HEK293 (cell line): ENCODE measurements around the gene CELSR1.

Experiments
- CTCF ChIA-PET: fragments of 350-600 bp; formaldehyde crosslinking; extraction: SDS; loops from one replicate; lab custom pipeline; 2021; ENCODE audit warnings: antibody characterized with exemption; lab: Yijun Ruan, JAX
- POLR2A ChIA-PET: fragments of 300-600 bp; formaldehyde crosslinking; extraction: SDS; loops from one replicate; lab custom pipeline; 2020; ENCODE audit warnings: antibody characterized with exemption, inconsistent platforms; lab: Yijun Ruan, JAX
- H3K27ac ChIP-seq: fragments of 200-500 bp; sonication (Bioruptor generic); 2 replicates; pipeline ENCODE4 v1.5.1; 2014; ENCODE audit warnings: low read depth, low read length, control low read depth, inconsistent platforms; ENCODE audit errors: extremely low read depth
- H3K36me3 ChIP-seq, 2 experiments: fragments of 200-500 bp in 1 of 2; sonication (Bioruptor generic) in 1 of 2; 1 replicate in 1 of 2; 2 replicates in 1 of 2; pipeline ENCODE4 v1.5.1; 2014 to 2017; ENCODE audit warnings: inconsistent platforms in 2 of 2, low read length in 2 of 2; ENCODE audit not compliant: control insufficient read depth in 2 of 2, insufficient read depth in 1 of 2
- H3K4me1 ChIP-seq: fragments of 200-500 bp; sonication (Bioruptor generic); 2 replicates; pipeline ENCODE4 v1.5.1; 2014; ENCODE audit warnings: mild to moderate bottlenecking, low read length, inconsistent platforms; ENCODE audit not compliant: control insufficient read depth, insufficient read depth
- H3K4me3 ChIP-seq: 2 replicates; pipeline ENCODE4 v1.5.1; 2011; ENCODE audit warnings: low read depth, mild to moderate bottlenecking, control low read depth, low read length, moderate library complexity
- H3K9me3 ChIP-seq: fragments of 200-500 bp; sonication (Bioruptor generic); 2 replicates; pipeline ENCODE4 v1.5.1; 2014; ENCODE audit warnings: low read depth, low read length, inconsistent platforms; ENCODE audit not compliant: control insufficient read depth, insufficient read depth
- FEZF1 ChIP-seq: fragments of 450-650 bp; formaldehyde crosslinking; IDR thresholded peaks from 2 replicates; pipeline ENCODE4 v1.5.1; 2016; ENCODE audit warnings: missing biosample characterization, missing genetic modification characterization
- GLIS2 ChIP-seq: fragments of 450-650 bp; formaldehyde crosslinking; IDR thresholded peaks from 2 replicates; pipeline ENCODE4 v1.5.1; 2016; ENCODE audit warnings: missing biosample characterization, missing genetic modification characterization
- HOXD13 ChIP-seq: sonication (generic); formaldehyde crosslinking; IDR thresholded peaks from 2 replicates; pipeline ENCODE4 v1.8.0; 2022; ENCODE audit warnings: missing genetic modification reagents, borderline replicate concordance
- IKZF3 ChIP-seq: fragments of 450-650 bp; IDR thresholded peaks from 2 replicates; pipeline ENCODE4 v1.5.0; 2018; ENCODE audit warnings: missing biosample characterization, mild to moderate bottlenecking, missing genetic modification characterization, moderate library complexity
- MZF1 ChIP-seq: fragments of 450-650 bp; formaldehyde crosslinking; IDR thresholded peaks from 2 replicates; pipeline ENCODE4 v1.5.1; 2017; ENCODE audit warnings: missing biosample characterization, missing genetic modification characterization, borderline replicate concordance
- SALL2 ChIP-seq: fragments of 450-650 bp; formaldehyde crosslinking; IDR thresholded peaks from 2 replicates; pipeline ENCODE4 v1.5.0; 2017; ENCODE audit warnings: missing biosample characterization, mild to moderate bottlenecking, missing genetic modification characterization, borderline replicate concordance
- ZBTB17 ChIP-seq: fragments of 450-650 bp; formaldehyde crosslinking; IDR thresholded peaks from 2 replicates; pipeline ENCODE4 v1.5.1; 2016; ENCODE audit warnings: missing biosample characterization, missing genetic modification characterization
- ZNF184 ChIP-seq: fragments of 450-650 bp; IDR thresholded peaks from 2 replicates; pipeline ENCODE4 v1.5.1; 2018; ENCODE audit warnings: missing biosample characterization, mild to moderate bottlenecking, missing genetic modification characterization
- ZNF221 ChIP-seq: fragments of 450-650 bp; formaldehyde crosslinking; IDR thresholded peaks from 2 replicates; pipeline ENCODE4 v1.5.1; 2017; ENCODE audit warnings: missing biosample characterization, missing genetic modification characterization, borderline replicate concordance
- ZNF274 ChIP-seq, 2 experiments: fragments of 200-500 bp in 1 of 2; fragments of 450-650 bp in 1 of 2; sonication (Bioruptor generic) in 1 of 2; formaldehyde crosslinking in 1 of 2; IDR thresholded peaks; 2 replicates each; pipeline versions ENCODE4 v1.5.1 to v1.6.1; 2014 to 2016; ENCODE audit warnings: borderline replicate concordance in 1 of 2, inconsistent platforms in 1 of 2, low read length in 1 of 2, missing biosample characterization in 1 of 2, missing genetic modification characterization in 1 of 2
- ZNF292 ChIP-seq: fragments of 450-650 bp; formaldehyde crosslinking; IDR thresholded peaks from 2 replicates; pipeline ENCODE4 v1.5.1; 2016; ENCODE audit warnings: low read depth, missing biosample characterization, missing genetic modification characterization, borderline replicate concordance
- ZNF311 ChIP-seq: fragments of 450-650 bp; formaldehyde crosslinking; IDR thresholded peaks from 2 replicates; pipeline ENCODE4 v1.5.1; 2017; ENCODE audit warnings: missing biosample characterization, missing genetic modification characterization, borderline replicate concordance
- ZNF501 ChIP-seq: fragments of 450-650 bp; formaldehyde crosslinking; IDR thresholded peaks from 2 replicates; pipeline ENCODE4 v1.5.1; 2016; ENCODE audit warnings: missing biosample characterization, missing genetic modification characterization
- ZNF555 ChIP-seq: fragments of 450-650 bp; formaldehyde crosslinking; conservative IDR thresholded peaks from 2 replicates; pipeline ENCODE4 v1.5.1; 2017; ENCODE audit warnings: missing biosample characterization, mild to moderate bottlenecking, missing genetic modification characterization, inconsistent platforms
- ZNF623 ChIP-seq: fragments of 450-650 bp; formaldehyde crosslinking; IDR thresholded peaks from 2 replicates; pipeline ENCODE4 v1.5.1; 2016; ENCODE audit warnings: missing biosample characterization, missing genetic modification characterization
- ZNF660 ChIP-seq: fragments of 450-650 bp; IDR thresholded peaks from 2 replicates; pipeline ENCODE4 v1.5.1; 2018; ENCODE audit warnings: missing biosample characterization, mild to moderate bottlenecking, missing genetic modification characterization
- ZSCAN16 ChIP-seq: fragments of 450-650 bp; formaldehyde crosslinking; IDR thresholded peaks from 2 replicates; pipeline ENCODE4 v1.5.1; 2016; ENCODE audit warnings: missing biosample characterization, missing genetic modification characterization
- TF ChIP-seq, protein P1 (sequence below): fragments of 450-650 bp; formaldehyde crosslinking; IDR thresholded peaks from 2 replicates; pipeline ENCODE4; 2016; ENCODE audit warnings: missing biosample characterization, missing genetic modification characterization
- TF ChIP-seq, protein P2 (sequence below): fragments of 450-650 bp; formaldehyde crosslinking; IDR thresholded peaks from 2 replicates; pipeline ENCODE4 v1.5.1; 2016; ENCODE audit warnings: missing biosample characterization, missing genetic modification characterization
- TF ChIP-seq, protein P3 (sequence below): fragments of 450-650 bp; formaldehyde crosslinking; IDR thresholded peaks from 2 replicates; pipeline ENCODE4 v1.5.1; 2016; ENCODE audit warnings: missing biosample characterization, missing genetic modification characterization
- TF ChIP-seq, protein P4 (sequence below): fragments of 450-650 bp; formaldehyde crosslinking; IDR thresholded peaks from 2 replicates; pipeline ENCODE4 v1.5.0; 2017; ENCODE audit warnings: missing biosample characterization, missing genetic modification characterization, borderline replicate concordance
- TF ChIP-seq, protein P5 (sequence below): fragments of 450-650 bp; formaldehyde crosslinking; IDR thresholded peaks from 2 replicates; pipeline ENCODE4 v1.5.1; 2017; ENCODE audit warnings: missing biosample characterization, missing genetic modification characterization
- TF ChIP-seq, protein P6 (sequence below): fragments of 450-650 bp; formaldehyde crosslinking; optimal IDR thresholded peaks from 2 replicates; pipeline ENCODE3; 2016; ENCODE audit warnings: missing biosample characterization, mild to moderate bottlenecking, missing genetic modification characterization
- TF ChIP-seq, protein P7 (sequence below): fragments of 450-650 bp; formaldehyde crosslinking; IDR thresholded peaks from 2 replicates; pipeline ENCODE4 v1.5.1; 2016; ENCODE audit warnings: missing biosample characterization, missing genetic modification characterization

The CELSR1 gene

DNA sequence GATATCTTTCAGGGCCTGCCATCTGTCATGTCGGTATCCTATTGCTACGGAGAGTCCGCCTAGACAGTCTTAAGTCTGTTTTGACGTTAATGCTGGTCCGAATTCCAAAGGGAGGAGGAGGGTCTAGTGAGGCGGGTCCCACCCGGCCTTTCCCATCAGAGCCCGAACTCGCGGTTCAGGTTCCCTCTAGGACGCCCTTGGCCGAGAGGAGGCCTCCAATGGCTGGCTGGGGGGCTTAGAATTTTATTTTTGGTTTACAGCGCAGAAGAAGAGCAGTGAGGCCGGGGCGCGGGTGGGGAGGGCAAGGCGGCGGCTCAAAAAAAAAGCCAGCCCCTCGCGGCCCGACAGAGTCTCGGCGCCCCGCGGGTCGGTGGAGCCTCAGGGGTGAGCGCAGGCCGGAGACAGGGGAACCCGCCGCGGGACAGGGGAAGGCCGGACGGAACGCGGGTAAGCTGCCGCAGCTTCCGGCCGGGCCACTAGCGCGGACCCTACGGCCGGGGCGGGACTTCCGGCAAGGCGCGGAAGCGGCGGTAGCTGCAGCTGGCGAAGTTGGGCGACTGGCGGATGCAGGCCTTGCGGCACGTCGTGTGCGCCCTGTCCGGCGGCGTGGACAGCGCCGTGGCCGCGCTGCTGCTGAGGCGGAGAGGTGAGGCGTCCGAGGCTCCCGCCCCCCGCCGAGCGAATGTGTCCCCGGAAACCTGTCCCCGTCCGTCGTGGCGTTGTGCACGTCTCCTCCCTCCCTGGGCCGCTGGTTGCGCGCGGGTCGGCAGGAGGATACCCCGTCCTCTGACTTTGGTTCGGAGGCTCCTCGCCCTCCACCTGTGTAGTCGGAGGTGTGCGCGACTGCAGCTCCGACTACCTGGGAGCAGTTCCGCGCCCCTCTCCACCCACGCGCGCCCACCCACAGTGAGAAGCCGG lies 202.0 kb downstream of the CELSR1 start, which contains the start of gene TRMU (continued):
- TF ChIP-seq, protein P1, sequence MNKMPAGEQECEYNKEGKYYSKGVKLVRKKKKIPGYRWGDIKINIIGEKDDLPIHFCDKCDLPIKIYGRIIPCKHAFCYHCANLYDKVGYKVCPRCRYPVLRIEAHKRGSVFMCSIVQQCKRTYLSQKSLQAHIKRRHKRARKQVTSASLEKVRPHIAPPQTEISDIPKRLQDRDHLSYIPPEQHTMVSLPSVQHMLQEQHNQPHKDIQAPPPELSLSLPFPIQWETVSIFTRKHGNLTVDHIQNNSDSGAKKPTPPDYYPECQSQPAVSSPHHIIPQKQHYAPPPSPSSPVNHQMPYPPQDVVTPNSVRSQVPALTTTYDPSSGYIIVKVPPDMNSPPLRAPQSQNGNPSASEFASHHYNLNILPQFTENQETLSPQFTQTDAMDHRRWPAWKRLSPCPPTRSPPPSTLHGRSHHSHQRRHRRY (tag by site-specific recombination): no peak
- TF ChIP-seq ZNF501 (tag by site-specific recombination): peak; percentile 78
- no peak for TF ChIP-seq ZNF555 (tag by site-specific recombination)
- no peak for TF ChIP-seq ZNF623
- no peak for TF ChIP-seq ZNF311 (tag by site-specific recombination)
- TF ChIP-seq HOXD13: peak; percentile 54; the same call in 1 of the 2 replicates
- TF ChIP-seq GLIS2: peak; percentile 73
- TF ChIP-seq ZNF184: no peak
- peak; percentile 39 for TF ChIP-seq ZBTB17 (tag by site-specific recombination)
- peak; percentile 63; the same call in 1 of the 2 replicates for TF ChIP-seq ZSCAN16 (tag by site-specific recombination)
- TF ChIP-seq ZNF221 (tag by site-specific recombination): no peak
- peak; percentile 18; the same call in 1 of the 2 replicates for TF ChIP-seq IKZF3
- TF ChIP-seq, protein P2, sequence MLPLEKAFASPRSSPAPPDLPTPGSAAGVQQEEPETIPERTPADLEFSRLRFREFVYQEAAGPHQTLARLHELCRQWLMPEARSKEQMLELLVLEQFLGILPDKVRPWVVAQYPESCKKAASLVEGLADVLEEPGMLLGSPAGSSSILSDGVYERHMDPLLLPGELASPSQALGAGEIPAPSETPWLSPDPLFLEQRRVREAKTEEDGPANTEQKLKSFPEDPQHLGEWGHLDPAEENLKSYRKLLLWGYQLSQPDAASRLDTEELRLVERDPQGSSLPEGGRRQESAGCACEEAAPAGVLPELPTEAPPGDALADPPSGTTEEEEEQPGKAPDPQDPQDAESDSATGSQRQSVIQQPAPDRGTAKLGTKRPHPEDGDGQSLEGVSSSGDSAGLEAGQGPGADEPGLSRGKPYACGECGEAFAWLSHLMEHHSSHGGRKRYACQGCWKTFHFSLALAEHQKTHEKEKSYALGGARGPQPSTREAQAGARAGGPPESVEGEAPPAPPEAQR: 0 out of 2 replicates have a peak, but pooled peaks have one; percentile 64
- TF ChIP-seq ZNF292 (tag by site-specific recombination): no peak
- TF ChIP-seq, protein P3, sequence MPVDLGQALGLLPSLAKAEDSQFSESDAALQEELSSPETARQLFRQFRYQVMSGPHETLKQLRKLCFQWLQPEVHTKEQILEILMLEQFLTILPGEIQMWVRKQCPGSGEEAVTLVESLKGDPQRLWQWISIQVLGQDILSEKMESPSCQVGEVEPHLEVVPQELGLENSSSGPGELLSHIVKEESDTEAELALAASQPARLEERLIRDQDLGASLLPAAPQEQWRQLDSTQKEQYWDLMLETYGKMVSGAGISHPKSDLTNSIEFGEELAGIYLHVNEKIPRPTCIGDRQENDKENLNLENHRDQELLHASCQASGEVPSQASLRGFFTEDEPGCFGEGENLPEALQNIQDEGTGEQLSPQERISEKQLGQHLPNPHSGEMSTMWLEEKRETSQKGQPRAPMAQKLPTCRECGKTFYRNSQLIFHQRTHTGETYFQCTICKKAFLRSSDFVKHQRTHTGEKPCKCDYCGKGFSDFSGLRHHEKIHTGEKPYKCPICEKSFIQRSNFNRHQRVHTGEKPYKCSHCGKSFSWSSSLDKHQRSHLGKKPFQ (tag by site-specific recombination): no peak
- TF ChIP-seq ZNF660: peak; percentile 64; the same call in 1 of the 2 replicates
- TF ChIP-seq ZNF274 (IDR thresholded peaks at IDR 0.05; ENCODE audit: low read length): no peak
- no peak for TF ChIP-seq ZNF274 (tag by site-specific recombination; IDR thresholded peaks at IDR 0.05; ENCODE audit: borderline replicate concordance)
- no peak for TF ChIP-seq MZF1 (tag by site-specific recombination)

DNA sequence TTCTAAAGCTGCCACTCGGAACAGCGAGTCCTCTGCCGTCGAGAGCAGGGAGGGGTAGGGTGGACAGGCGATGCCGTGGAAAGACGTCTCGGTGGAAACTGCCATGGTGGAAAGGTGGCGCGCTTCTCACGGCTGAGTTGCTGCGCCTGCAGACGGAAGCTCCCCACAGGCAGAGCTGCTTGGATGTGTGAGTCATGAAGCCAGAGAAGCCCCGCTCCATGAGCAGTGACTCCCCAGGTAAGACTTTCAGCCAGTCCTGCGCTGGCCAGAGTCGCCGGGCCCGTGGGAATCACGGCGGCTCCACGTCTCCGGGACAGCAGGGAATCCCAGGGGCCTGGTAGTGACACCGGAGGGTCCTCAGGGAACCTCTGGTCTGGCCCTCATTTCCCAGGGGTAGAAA lies 205.9 kb downstream of the CELSR1 start:
- H3K27ac ChIP-seq: no peak overlapping the region
- no peaks in the 10 kb centered on the region for H3K9me3 ChIP-seq
- H3K4me3 ChIP-seq: no peak overlapping the region
- H3K36me3 ChIP-seq: peaks cover 47 to 72% of the 10 kb centered on the region in 2 experiments
- no peaks in the 10 kb centered on the region; the same call in 1 of the 2 replicates for H3K4me1 ChIP-seq
- CTCF ChIA-PET: interaction anchor here (0.6 kb wide), 1 partner anchor 109 kb away, joined by 3 read pairs; no protein-coding TSS in a partner anchor
- POLR2A ChIA-PET: no interaction called here
- TF ChIP-seq, protein P4, sequence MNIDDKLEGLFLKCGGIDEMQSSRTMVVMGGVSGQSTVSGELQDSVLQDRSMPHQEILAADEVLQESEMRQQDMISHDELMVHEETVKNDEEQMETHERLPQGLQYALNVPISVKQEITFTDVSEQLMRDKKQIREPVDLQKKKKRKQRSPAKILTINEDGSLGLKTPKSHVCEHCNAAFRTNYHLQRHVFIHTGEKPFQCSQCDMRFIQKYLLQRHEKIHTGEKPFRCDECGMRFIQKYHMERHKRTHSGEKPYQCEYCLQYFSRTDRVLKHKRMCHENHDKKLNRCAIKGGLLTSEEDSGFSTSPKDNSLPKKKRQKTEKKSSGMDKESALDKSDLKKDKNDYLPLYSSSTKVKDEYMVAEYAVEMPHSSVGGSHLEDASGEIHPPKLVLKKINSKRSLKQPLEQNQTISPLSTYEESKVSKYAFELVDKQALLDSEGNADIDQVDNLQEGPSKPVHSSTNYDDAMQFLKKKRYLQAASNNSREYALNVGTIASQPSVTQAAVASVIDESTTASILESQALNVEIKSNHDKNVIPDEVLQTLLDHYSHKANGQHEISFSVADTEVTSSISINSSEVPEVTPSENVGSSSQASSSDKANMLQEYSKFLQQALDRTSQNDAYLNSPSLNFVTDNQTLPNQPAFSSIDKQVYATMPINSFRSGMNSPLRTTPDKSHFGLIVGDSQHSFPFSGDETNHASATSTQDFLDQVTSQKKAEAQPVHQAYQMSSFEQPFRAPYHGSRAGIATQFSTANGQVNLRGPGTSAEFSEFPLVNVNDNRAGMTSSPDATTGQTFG (tag by site-specific recombination): no peak
- TF ChIP-seq, protein P5, sequence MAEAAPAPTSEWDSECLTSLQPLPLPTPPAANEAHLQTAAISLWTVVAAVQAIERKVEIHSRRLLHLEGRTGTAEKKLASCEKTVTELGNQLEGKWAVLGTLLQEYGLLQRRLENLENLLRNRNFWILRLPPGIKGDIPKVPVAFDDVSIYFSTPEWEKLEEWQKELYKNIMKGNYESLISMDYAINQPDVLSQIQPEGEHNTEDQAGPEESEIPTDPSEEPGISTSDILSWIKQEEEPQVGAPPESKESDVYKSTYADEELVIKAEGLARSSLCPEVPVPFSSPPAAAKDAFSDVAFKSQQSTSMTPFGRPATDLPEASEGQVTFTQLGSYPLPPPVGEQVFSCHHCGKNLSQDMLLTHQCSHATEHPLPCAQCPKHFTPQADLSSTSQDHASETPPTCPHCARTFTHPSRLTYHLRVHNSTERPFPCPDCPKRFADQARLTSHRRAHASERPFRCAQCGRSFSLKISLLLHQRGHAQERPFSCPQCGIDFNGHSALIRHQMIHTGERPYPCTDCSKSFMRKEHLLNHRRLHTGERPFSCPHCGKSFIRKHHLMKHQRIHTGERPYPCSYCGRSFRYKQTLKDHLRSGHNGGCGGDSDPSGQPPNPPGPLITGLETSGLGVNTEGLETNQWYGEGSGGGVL (tag by site-specific recombination): no peak
- TF ChIP-seq SALL2: no peak
- TF ChIP-seq FEZF1 (tag by site-specific recombination): no peak
- TF ChIP-seq, protein P6, sequence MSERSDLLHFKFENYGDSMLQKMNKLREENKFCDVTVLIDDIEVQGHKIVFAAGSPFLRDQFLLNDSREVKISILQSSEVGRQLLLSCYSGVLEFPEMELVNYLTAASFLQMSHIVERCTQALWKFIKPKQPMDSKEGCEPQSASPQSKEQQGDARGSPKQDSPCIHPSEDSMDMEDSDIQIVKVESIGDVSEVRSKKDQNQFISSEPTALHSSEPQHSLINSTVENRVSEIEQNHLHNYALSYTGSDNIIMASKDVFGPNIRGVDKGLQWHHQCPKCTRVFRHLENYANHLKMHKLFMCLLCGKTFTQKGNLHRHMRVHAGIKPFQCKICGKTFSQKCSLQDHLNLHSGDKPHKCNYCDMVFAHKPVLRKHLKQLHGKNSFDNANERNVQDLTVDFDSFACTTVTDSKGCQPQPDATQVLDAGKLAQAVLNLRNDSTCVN (tag by site-specific recombination): no peak
- TF ChIP-seq, protein P7, sequence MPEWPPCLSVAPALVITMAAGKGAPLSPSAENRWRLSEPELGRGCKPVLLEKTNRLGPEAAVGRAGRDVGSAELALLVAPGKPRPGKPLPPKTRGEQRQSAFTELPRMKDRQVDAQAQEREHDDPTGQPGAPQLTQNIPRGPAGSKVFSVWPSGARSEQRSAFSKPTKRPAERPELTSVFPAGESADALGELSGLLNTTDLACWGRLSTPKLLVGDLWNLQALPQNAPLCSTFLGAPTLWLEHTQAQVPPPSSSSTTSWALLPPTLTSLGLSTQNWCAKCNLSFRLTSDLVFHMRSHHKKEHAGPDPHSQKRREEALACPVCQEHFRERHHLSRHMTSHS: no peak
- no peak for TF ChIP-seq ZNF501 (tag by site-specific recombination)
